GM19438 (cell line): Measurements from ENCODE around the gene EIF5AL1.
A peak's percentile ranks its signal among the peaks of the same experiment; 100 is the strongest.
"Not testable (repeated sequence)": the region's sequence is repeated elsewhere in the genome, so short reads cannot be mapped to it uniquely, and the experiment has no call there.

ENCODE experiments used
- ATAC-seq: cut with Tn5 transposase; IDR thresholded peaks from one replicate; pipeline ENCODE4 v1.9.1; 2021; ENCODE audit warnings: low read depth; ENCODE audit not compliant: unreplicated experiment

The EIF5AL1 gene

GRCh38 chr10:79509306-79509933 is 2.9 kb upstream of the EIF5AL1 start:
- peak; percentile 59 for ATAC-seq

- not testable (repeated sequence) for ATAC-seq
Observed at GRCh38 chr10:79509934-79510508, 2.3 kb upstream of the EIF5AL1 start.

DNA sequence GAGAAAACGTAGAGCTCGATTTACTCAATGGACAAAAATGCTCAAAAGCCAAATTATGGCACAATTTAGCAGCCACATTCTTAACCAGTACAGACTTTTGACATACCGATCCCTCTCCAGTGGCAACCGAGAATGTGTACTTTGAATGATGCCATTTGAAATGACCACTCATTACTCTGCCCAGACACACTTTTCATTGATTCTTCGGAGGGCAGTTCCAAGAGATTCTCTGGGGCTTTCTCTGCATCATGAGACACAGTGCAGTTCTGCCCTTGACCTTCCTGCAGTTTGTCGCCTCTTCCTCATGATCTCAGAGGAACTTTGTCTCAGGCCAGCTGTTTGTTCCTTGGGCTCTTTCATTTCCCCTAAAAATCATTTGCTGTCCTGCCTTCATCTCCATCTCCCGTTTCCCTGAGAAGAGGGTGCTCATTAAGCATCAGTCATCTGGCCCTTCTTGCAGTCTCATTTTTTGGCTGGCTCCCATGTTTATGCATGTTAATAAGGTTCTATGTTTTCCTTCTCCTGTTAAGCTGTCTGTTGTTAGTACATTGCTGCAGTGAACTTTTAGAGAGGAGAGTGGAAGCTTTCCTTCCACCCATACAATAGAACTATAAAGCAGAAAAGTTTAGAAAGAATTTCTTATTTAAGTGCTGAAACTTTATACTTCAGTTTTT is 4.3 kb downstream of the EIF5AL1 start:
- not testable (repeated sequence) for ATAC-seq

DNA sequence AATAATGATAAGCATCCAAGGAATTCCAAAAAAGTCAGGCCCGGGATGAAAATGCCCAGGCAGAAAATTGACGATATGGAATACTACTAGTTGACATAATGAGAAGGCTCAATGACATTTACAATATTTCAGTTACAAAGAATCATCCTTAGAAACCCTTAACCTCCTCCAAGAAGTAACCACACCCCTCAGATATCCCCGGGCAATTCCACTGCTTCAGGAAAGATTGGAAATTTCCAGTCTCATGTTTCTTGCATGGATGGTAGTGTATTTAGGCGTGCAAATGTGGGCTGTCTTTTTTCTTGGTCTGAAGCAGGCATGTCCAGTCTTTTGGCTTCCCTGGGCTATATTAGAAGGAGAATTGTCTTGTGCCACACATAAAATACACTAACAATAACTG is 5.2 kb downstream of the EIF5AL1 start:
- not testable (repeated sequence) for ATAC-seq

GRCh38 chr10:79521751-79522150 is 9.4 kb downstream of the EIF5AL1 start:
- ATAC-seq, result not testable (repeated sequence)

- ATAC-seq, result not testable (repeated sequence)
Observed at GRCh38 chr10:79522464-79522863, 10.1 kb downstream of the EIF5AL1 start.

- ATAC-seq, result not testable (repeated sequence)
Observed at GRCh38 chr10:79523157-79523853, 11.0 kb downstream of the EIF5AL1 start.

- ATAC-seq, result peak; percentile 92
Observed at GRCh38 chr10:79525049-79525710, 12.8 kb downstream of the EIF5AL1 start.

DNA sequence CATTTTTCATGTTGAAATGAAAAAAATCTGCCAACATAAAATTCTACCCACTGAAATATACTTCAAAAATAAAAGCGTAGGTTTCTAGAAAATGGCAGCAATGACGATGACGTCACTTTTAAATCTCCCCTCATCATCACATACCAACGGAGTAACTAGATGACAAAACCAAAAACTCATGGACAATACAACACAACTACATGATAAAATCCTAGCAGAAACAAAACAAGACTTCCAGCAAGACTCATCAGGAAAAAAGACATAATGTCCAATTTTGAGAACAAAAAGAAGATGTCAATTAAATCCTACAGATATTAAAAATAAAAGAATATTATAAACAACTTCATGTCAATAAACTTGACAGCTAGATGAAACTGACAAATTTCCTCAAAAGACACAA is 15.9 kb downstream of the EIF5AL1 start:
- not testable (repeated sequence) for ATAC-seq

GRCh38 chr10:79533142-79533902 is 21.0 kb downstream of the EIF5AL1 start:
- not testable (repeated sequence) for ATAC-seq

DNA sequence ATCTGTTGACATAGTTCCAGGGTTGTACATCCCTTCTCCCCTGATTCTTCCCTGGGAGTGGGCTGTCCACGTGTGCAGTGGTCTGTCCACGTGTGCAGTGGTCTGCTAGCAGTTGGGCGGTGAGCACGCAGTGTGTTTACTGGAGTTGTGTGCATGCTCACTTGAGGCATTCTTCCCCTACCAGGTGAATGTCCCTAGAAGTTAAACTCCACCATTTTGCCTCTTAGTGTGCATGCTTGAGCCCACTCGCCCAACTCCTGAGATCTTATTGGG is 21.5 kb downstream of the EIF5AL1 start:
- ATAC-seq, result not testable (repeated sequence)

- ATAC-seq, result not testable (repeated sequence)
Observed at GRCh38 chr10:79538311-79538710, 26.0 kb downstream of the EIF5AL1 start.

GRCh38 chr10:79540930-79541329 is 28.6 kb downstream of the EIF5AL1 start:
- peak; percentile 91 for ATAC-seq

- no peak for ATAC-seq
Observed at GRCh38 chr10:79542626-79543025, 30.3 kb downstream of the EIF5AL1 start.

DNA sequence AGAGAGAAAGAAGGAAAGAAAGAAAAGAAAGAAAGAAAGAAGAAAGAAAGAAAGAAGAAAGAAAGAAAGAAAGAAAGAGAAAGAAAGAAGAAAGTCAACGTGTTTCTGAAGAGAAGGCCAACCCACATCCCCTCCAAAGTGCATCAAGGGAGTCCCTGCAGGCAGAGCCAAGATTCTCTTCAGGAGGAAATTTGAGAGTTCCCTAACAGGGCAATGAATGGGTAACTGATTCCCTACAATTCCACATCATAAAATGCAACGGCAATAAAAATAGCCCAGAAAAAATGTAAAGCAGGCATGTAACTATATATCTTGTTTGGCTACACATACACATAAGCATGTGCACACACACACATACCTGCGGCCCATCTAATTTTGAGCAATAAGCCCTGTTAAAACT is 32.1 kb downstream of the EIF5AL1 start:
- ATAC-seq, result not testable (repeated sequence)

- not testable (repeated sequence) for ATAC-seq
Observed at GRCh38 chr10:79544926-79545659, 32.8 kb downstream of the EIF5AL1 start.

- not testable (repeated sequence) for ATAC-seq
Observed at GRCh38 chr10:79547128-79547527, 34.8 kb downstream of the EIF5AL1 start.

DNA sequence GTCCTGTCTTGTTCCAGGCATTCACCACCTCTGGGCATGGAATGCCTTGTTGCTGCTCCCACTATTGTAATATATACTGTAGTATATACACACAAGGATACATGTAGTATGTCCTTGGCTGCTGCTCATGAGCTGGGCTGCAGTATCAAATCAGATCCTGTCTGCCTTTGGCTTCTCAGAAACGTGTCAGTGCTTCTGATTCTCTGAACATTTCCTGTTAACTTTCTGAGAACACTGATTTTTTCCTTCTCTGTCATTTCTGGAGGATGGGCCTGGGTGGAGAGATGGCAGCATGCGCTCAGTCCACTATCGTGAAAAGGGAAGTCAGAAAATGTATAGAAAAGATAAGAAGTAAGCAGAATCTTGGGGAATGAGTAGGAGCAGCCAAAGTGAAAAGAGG is 35.6 kb downstream of the EIF5AL1 start:
- no peak for ATAC-seq

GRCh38 chr10:79552143-79552542 is 39.8 kb downstream of the EIF5AL1 start:
- ATAC-seq, result no peak
